Right lobe of liver (tissue), 6 donors: ENCODE data around the gene ZNF367. TPM values are rescaled to one million over a fixed set of nuclear protein-coding genes. Genes with fewer than 3 reads are reported as not detected.

Source experiments
- ATAC-seq, 4 donors: fragments of 200-7000 bp; cut with Tn5 transposase; one replicate each; pipeline ENCODE4 v1.9.1; 2020; ENCODE audit warnings: mild to moderate bottlenecking in 4 of 4, moderate library complexity in 4 of 4
- DNase-seq, 3 donors: peaks; one replicate each; pipeline ENCODE4 v3.0.0-alpha.2; 2020
- H3K27ac ChIP-seq, 3 donors: fragments of 200-600 bp; one replicate each; pipeline ENCODE4 v1.8.0; 2022
- H3K27me3 ChIP-seq, 2 donors: fragments of 200-600 bp; one replicate each; pipeline ENCODE4 v1.8.0; 2022
- H3K36me3 ChIP-seq, 4 donors: fragments of 200-600 bp; sonication (generic) in 1 of 4; one replicate each; pipeline versions ENCODE4 v1.5.1 to v1.8.0; 2017 to 2022; ENCODE audit warnings: control low read depth in 1 of 4
- H3K4me1 ChIP-seq, 4 donors: fragments of 200-600 bp; sonication (generic) in 1 of 4; one replicate each; pipeline versions ENCODE4 v1.5.1 to v1.8.0; 2017 to 2022; ENCODE audit warnings: control low read depth in 1 of 4
- H3K4me3 ChIP-seq, 3 donors: fragments of 200-600 bp; one replicate each; pipeline ENCODE4 v1.8.0; 2022
- H3K9me3 ChIP-seq, 4 donors: fragments of 200-600 bp; sonication (generic) in 1 of 4; one replicate each; pipeline versions ENCODE4 v1.5.1 to v1.8.0; 2017 to 2022; ENCODE audit warnings: control low read depth in 1 of 4
- CTCF ChIP-seq, 4 donors: fragments of 200-600 bp in 3 of 4; fragments of 450-650 bp in 1 of 4; IDR thresholded peaks; one replicate each; pipeline versions ENCODE4 v1.5.1 to v1.8.0; 2016 to 2022; ENCODE audit warnings: antibody characterized with exemption in 4 of 4, mild to moderate bottlenecking in 2 of 4
- POLR2A ChIP-seq: fragments of 450-650 bp; IDR thresholded peaks from one replicate; pipeline ENCODE4 v1.6.1; 2017; ENCODE audit warnings: antibody characterized with exemption, mild to moderate bottlenecking
- WGBS: methylation state at CpG from one replicate; pipeline ENCODE4 v1.1.6; 2018; ENCODE audit warnings: low coverage, low lambda C conversion rate; ENCODE audit not compliant: insufficient coverage; ENCODE audit errors: missing lambda C conversion rate; 5-methylcytosine and 5-hydroxymethylcytosine counted together
- intact Hi-C, 2 donors: fragments of 100-400 bp; cut with DNase I; formaldehyde crosslinking; loops; one replicate each; pipeline versions ENCODE4 v1.11.2 to v1.14.1; 2022
- total RNA-seq, 6 experiments: library from RNA; depleted of rRNA in 2 of 6; stranded (reverse); fragments of >200 nt in 2 of 6; fragmentation: NEBNext Ultra II Directional in 3 of 6; extraction: Animal tissue kit (Norgen Biotek cat#: 25700) in 3 of 6; gene quantifications; one replicate each; pipeline versions ENCODE4 v1.1.0 to v1.2.4, GENCODE V29; 2016 to 2023
- donor health status: DM: no; HTN: yes; CAD: no.
- donor health status: DM: no; HTN: no; CAD: no.
- donor health status: DM: no; HTN: no; CAD: no.
- donor health status: DM: no; HTN: yes; CAD: no.
- donor health status: DM: no; HTN: yes; CAD: no.

The ZNF367 gene
- total RNA-seq, 6 experiments from 2014 or later = 0.73 to 9.2 (median 2.6) TPM

DNA sequence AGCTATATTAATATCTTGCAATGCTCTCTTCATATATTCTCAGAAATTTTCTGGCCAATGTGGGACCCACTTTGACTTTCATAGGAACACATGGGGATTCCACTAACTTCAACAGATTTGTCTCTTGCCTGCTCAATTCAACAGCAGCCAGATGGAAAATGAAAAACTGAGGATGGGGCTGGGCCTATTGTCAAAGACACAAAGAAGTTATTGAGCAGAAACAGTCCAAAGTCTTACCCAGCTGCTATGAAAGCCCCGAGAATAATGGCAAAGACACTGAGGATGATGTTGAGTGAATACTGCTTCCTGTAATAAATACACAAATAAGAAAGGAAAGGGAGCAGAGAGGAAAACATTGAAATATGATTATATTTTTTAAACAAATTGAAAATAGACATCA lies 67.3 kb downstream of the ZNF367 start:
- H3K27me3 ChIP-seq = no peaks in the 10 kb centered on the region
- H3K4me3 ChIP-seq = no peak overlapping the region
- DNase-seq = no peak
- H3K36me3 ChIP-seq = peaks cover 0 to 25% (median 6%) of the 10 kb centered on the region in 4 donors
- H3K9me3 ChIP-seq = no peaks in the 10 kb centered on the region
- no peak for TF ChIP-seq POLR2A
- no peak for TF ChIP-seq CTCF (IDR thresholded peaks at IDR 0.05)
- no peak for ATAC-seq
- 89% methylated on average over 1 of the region's 1 CpG for WGBS
- intact Hi-C loops = no loop called here
- H3K4me1 ChIP-seq = no peaks in the 10 kb centered on the region
- H3K27ac ChIP-seq = no peak overlapping the region

GRCh38 chr9:96348261-96348660 lies 69.9 kb downstream of the ZNF367 start:
- no peak for ATAC-seq
- peaks cover 0 to 11% (median 3%) of the 10 kb centered on the region in 4 donors for H3K4me1 ChIP-seq
- H3K27ac ChIP-seq = no peak overlapping the region
- 100% methylated on average over 1 of the region's 5 CpGs for WGBS
- H3K9me3 ChIP-seq = no peaks in the 10 kb centered on the region
- H3K36me3 ChIP-seq = peaks cover 0 to 10% (median 3%) of the 10 kb centered on the region in 4 donors
- intact Hi-C loops = loop anchor here in 1 of 2 donors (5.0 kb wide), 1 partner anchor 34 kb away; the partner anchor contains the start of gene SLC35D2
- H3K4me3 ChIP-seq = no peak overlapping the region
- no peak for DNase-seq
- no peaks in the 10 kb centered on the region for H3K27me3 ChIP-seq
- TF ChIP-seq CTCF (IDR thresholded peaks at IDR 0.05) = no peak
- TF ChIP-seq POLR2A = no peak

- no peak for DNase-seq
- H3K27ac ChIP-seq = no peak overlapping the region
- no peak overlapping the region for H3K4me3 ChIP-seq
- H3K4me1 ChIP-seq = peaks cover 0 to 31% (median 10%) of the 10 kb centered on the region in 4 donors
- intact Hi-C loops = loop anchor here in 1 of 2 donors (5.0 kb wide), 1 partner anchor 37 kb away; the partner anchor contains the start of gene SLC35D2
- H3K27me3 ChIP-seq = no peaks in the 10 kb centered on the region
- WGBS = 92% methylated on average over 8 of the region's 9 CpGs
- no peak for ATAC-seq
- no peaks in the 10 kb centered on the region for H3K9me3 ChIP-seq
- TF ChIP-seq POLR2A (no peak), CTCF (IDR thresholded peaks at IDR 0.05) (no peak)
- peaks cover 0 to 15% (median 0%) of the 10 kb centered on the region in 4 donors for H3K36me3 ChIP-seq
Measured at GRCh38 chr9:96345551-96345950, 72.6 kb downstream of the ZNF367 start.

- H3K27ac ChIP-seq = no peak overlapping the region
- no peak for TF ChIP-seq POLR2A
- no peak for TF ChIP-seq CTCF (IDR thresholded peaks at IDR 0.05)
Measured at GRCh38 chr9:96344458-96345180, 73.6 kb downstream of the ZNF367 start.

More at GRCh38 chr9:96344458-96345180, 73.6 kb downstream of the ZNF367 start:
- 50% methylated on average over 5 of the region's 6 CpGs for WGBS
- DNase-seq = no peak
- Histone ChIP-seq H3K27me3 (no peaks in the 10 kb centered on the region), H3K36me3 (peaks cover 0 to 10% (median 0%) of the 10 kb centered on the region in 4 donors), H3K4me1 (peaks cover 0 to 38% (median 12%) of the 10 kb centered on the region in 4 donors), H3K9me3 (no peaks in the 10 kb centered on the region), H3K4me3 (no peak overlapping the region)
- peak; percentile 29 to 53 (median 39) for ATAC-seq
- intact Hi-C loops = loop anchor here in 1 of 2 donors (5.0 kb wide), 1 partner anchor 38 kb away; the partner anchor contains the start of gene SLC35D2
